Fibroblast of mammary gland (primary cell): ENCODE data around the gene CHD5.

Source experiments
- DNase-seq: peaks from one replicate; pipeline ENCODE4 v3.0.0-alpha.2; 2010; ENCODE audit warnings: low read depth
- H3K4me3 ChIP-seq: 2 replicates; pipeline ENCODE4 v1.5.1; 2011; ENCODE audit warnings: low read depth, mild to moderate bottlenecking, low read length, moderate library complexity; ENCODE audit not compliant: control insufficient read depth
- TF ChIP-seq, protein P1 (sequence below): conservative IDR thresholded peaks from 2 replicates; pipeline ENCODE4 v1.5.1; 2011; ENCODE audit warnings: low read depth, low read length, inconsistent platforms; ENCODE audit not compliant: control insufficient read depth, insufficient read depth

The CHD5 gene

DNA sequence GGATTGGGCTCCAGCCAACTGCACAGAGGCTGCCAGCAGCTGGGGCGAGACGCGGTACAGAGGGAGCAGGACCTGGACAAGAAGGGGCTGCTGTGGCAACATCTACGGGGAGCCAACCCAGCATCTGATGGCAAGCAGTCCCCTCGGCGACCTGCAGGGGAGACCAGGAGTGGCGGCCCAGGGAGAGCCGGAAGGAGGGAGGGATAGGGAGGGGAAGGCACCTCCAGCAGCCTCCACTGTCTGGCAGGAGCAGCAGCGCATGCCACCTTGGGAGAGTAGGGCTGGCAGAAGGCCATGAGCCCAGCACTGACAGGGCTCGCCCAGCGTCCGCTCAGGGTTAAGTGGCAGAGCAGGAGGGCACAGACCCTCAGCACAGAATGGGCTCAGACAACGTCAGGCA lies 17.3 kb downstream of the CHD5 start:
- H3K4me3 ChIP-seq = no peak overlapping the region
- DNase-seq = no peak
- TF ChIP-seq, protein P1, sequence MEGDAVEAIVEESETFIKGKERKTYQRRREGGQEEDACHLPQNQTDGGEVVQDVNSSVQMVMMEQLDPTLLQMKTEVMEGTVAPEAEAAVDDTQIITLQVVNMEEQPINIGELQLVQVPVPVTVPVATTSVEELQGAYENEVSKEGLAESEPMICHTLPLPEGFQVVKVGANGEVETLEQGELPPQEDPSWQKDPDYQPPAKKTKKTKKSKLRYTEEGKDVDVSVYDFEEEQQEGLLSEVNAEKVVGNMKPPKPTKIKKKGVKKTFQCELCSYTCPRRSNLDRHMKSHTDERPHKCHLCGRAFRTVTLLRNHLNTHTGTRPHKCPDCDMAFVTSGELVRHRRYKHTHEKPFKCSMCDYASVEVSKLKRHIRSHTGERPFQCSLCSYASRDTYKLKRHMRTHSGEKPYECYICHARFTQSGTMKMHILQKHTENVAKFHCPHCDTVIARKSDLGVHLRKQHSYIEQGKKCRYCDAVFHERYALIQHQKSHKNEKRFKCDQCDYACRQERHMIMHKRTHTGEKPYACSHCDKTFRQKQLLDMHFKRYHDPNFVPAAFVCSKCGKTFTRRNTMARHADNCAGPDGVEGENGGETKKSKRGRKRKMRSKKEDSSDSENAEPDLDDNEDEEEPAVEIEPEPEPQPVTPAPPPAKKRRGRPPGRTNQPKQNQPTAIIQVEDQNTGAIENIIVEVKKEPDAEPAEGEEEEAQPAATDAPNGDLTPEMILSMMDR = no peak

DNA sequence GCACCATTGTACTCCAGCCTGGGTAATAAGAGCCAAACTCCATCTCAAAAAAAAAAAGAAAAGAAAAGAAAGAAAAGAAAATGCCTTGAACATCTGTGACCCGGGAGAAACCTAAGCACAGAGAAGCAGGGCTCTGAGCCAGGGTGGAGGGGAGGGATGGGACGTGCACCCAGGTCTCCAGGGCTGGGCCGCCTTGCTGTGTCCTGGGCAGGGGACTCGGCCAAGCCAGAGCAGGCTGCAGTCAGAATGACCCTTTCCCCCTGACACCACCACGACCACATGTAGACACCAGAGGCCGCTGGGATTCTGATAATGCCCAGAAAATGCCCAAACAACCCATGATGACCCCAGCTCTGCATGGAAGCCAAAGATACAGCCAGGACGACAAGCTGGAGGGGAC lies 17.8 kb downstream of the CHD5 start:
- H3K4me3 ChIP-seq = no peak overlapping the region
- no peak for DNase-seq
- TF ChIP-seq, protein P1 = no peak

DNA sequence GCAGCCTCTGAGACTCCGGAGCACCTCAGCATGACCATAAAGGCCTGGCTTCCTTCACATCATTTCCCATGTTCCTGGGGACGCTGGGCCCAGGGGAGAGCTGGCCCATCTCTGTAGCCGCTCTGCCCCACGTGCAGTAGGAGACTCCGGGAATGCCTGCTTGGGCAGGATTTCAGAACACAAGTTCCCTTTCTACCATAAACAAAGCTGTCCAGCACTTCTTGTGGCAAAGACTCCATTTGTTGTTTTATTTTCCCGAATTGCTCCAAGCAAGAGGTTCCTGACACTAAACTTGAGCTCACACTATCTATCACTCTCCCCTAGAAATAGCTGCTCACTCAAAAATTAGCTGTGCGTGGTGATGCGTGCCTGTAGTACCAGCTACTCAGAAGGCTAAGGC lies 21.9 kb downstream of the CHD5 start:
- no peak overlapping the region for H3K4me3 ChIP-seq

DNA sequence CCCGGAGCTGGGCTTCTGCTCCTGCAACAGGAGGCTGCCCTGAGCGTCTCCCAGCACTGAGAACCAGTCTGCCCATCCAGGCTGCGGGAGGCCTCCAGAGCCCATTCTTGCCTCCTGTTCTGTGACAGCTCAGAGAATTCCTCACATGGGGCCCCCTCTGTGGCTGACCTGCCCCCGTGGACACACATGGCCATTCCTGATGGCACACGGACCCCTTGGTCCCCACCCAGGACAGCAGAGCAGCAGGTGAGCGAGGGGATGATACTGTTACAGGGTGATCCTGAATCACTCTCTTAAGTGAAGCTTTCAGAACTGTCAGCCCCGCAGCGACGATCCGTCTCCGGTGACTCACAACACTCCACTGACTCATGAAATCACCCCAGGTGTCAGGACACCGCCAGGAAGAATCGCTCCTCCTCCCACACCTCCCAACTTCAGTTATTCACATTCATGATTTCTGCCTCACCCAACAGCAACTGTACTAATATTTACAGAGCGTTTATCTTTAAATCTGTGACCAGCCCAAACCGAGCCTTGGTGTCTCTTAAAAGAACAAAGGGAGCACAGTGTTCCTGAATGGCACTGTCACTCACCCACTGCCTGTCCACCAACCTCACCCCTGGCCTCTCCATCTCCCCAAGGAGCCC lies 22.5 kb downstream of the CHD5 start:
- H3K4me3 ChIP-seq = no peak overlapping the region
- TF ChIP-seq, protein P1 = no peak
- DNase-seq = peak; percentile 36

More for the DNA sequence above, 21.9 kb downstream of the CHD5 start:
- TF ChIP-seq, protein P1 = no peak
- no peak for DNase-seq

DNA sequence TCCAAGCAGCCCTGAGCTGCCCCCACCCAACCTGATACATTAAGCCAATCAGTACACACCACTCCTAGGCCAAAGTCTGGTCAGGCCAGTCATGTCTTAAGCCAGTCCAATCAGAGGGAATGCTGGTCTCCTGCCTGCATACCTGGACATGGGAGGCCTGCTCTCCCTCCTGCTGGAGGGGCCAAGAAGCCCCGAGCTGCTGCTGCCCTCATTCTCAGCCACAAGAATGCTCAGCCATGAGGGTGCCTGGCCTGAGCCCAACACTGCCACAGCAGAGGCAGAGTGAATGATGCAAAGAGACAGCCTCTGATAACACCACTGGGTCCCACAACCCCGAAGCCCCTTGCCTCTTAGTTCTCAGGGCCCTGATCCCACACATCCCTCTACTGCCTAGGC lies 23.0 kb downstream of the CHD5 start:
- TF ChIP-seq, protein P1 = no peak
- DNase-seq = no peak
- H3K4me3 ChIP-seq = no peak overlapping the region

DNA sequence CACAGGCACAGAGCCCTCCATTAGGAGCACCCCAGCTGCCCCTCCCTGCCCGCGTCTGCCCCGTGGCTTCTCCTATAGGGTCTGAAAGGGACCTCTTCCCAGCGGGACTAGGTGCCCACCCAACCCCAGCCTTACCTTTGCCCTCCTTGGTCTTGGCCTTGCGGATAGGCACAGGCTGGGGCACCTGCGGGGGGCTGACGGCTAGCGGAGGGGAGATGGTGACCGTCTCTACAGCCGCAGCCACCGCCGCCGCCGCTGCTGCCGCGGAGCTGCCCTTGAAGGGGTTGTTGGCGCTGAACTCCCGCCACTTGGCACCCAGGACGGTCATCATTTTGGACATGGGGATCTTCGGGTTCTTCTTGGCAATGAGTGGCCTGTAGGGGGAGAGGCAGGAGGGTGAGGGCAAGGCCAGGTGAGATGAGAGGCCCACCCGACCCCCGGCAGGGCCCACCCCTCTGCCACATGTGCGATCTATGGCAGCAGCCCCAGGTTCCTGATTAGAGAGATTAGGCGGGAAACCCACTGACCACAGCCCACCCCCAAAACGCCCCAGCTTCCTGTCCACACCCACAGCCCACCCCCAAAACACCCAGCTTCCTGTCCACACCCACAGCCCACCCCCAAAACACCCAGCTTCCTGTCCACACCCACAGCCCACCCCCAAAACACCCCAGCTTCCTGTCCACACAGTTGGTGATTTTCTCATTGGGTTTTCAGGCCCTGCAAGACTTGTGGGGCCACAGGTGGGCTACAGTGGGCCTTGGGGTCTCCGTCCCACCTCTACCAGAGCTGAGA lies 25.4 kb downstream of the CHD5 start:
- TF ChIP-seq, protein P1 = no peak
- no peak overlapping the region for H3K4me3 ChIP-seq

More for the DNA sequence above, 25.4 kb downstream of the CHD5 start:
- no peak for DNase-seq
